Esophagus (tissue), 2 donors: Measurements from ENCODE around the gene TBL1XR1. TPM values are rescaled to one million over a fixed set of nuclear protein-coding genes. Genes with fewer than 3 reads are reported as not detected.

Experiments
- H3K27ac ChIP-seq, 2 donors: one replicate each; pipeline ENCODE4 v1.5.1; 2013; ENCODE audit warnings: low read depth in 2 of 2, mild to moderate bottlenecking in 2 of 2, inconsistent platforms in 1 of 2, low read length in 1 of 2, moderate library complexity in 1 of 2
- H3K27me3 ChIP-seq, 2 donors: one replicate each; pipeline ENCODE4 v1.6.1; 2013; ENCODE audit warnings: low read length in 2 of 2, control low read depth in 1 of 2, mild to moderate bottlenecking in 1 of 2; ENCODE audit not compliant: insufficient read depth in 2 of 2, control insufficient read depth in 1 of 2
- H3K36me3 ChIP-seq, 2 donors: one replicate each; pipeline ENCODE4 v1.6.1; 2013; ENCODE audit warnings: low read length in 1 of 2; ENCODE audit not compliant: control insufficient read depth in 2 of 2, insufficient read depth in 2 of 2
- H3K4me1 ChIP-seq, 2 donors: one replicate each; pipeline ENCODE4 v1.6.1; 2013; ENCODE audit warnings: low read length in 1 of 2; ENCODE audit not compliant: control insufficient read depth in 2 of 2, insufficient read depth in 2 of 2
- H3K4me3 ChIP-seq, 2 donors: one replicate each; pipeline ENCODE4 v1.5.1; 2013; ENCODE audit warnings: low read length in 2 of 2, mild to moderate bottlenecking in 2 of 2, low read depth in 1 of 2, moderate library complexity in 1 of 2
- H3K9me3 ChIP-seq, 2 donors: one replicate each; pipeline ENCODE4 v1.6.1; 2013; ENCODE audit warnings: mild to moderate bottlenecking in 2 of 2, low read depth in 1 of 2, low read length in 1 of 2, moderate library complexity in 1 of 2; ENCODE audit not compliant: control insufficient read depth in 2 of 2, insufficient read depth in 1 of 2
- WGBS, 2 donors: extraction: QIAGEN DNeasy Blood & Tissue Kit; methylation state at CpG; one replicate each; pipeline ENCODE4 v1.1.7; 2013; 5-methylcytosine and 5-hydroxymethylcytosine counted together
- polyA plus RNA-seq, 2 donors: library from polyadenylated mRNA; stranded (reverse); fragments of 200-250 nt; gene quantifications; one replicate each; pipeline ENCODE4 v1.2.3, GENCODE V29; 2013
- donor health status: healthy with polysubstance abuse.
- donor health status: Bipolar disorder and iron deficiency.

The TBL1XR1 gene
- polyA plus RNA-seq, 2 donors = 16.2 to 19.3 TPM

- Histone ChIP-seq H3K36me3 (no peaks in the 10 kb centered on the region), H3K27ac (no peak overlapping the region), H3K4me1 (no peaks in the 10 kb centered on the region), H3K9me3 (no peaks in the 10 kb centered on the region), H3K4me3 (no peak overlapping the region), H3K27me3 (no peaks in the 10 kb centered on the region)
- 97 to 98% methylated on average over 19 to 25 of the region's 25 CpGs for WGBS, 2 donors
Measured at GRCh38 chr3:177228601-177229190, 31.4 kb upstream of the TBL1XR1 start.

GRCh38 chr3:177224414-177224813 lies 27.1 kb upstream of the TBL1XR1 start:
- Histone ChIP-seq H3K36me3 (no peaks in the 10 kb centered on the region), H3K4me3 (no peak overlapping the region), H3K27ac (no peak overlapping the region), H3K27me3 (no peaks in the 10 kb centered on the region), H3K9me3 (no peaks in the 10 kb centered on the region), H3K4me1 (no peaks in the 10 kb centered on the region)

- H3K4me3 ChIP-seq = no peak overlapping the region
- H3K9me3 ChIP-seq = no peaks in the 10 kb centered on the region
- 91 to 96% methylated on average over 3 of the region's 3 CpGs for WGBS, 2 donors
- H3K27me3 ChIP-seq = no peaks in the 10 kb centered on the region
- H3K36me3 ChIP-seq = no peaks in the 10 kb centered on the region
- H3K4me1 ChIP-seq = no peaks in the 10 kb centered on the region
- H3K27ac ChIP-seq = no peak overlapping the region
Measured at GRCh38 chr3:177221744-177222143, 24.5 kb upstream of the TBL1XR1 start.

DNA sequence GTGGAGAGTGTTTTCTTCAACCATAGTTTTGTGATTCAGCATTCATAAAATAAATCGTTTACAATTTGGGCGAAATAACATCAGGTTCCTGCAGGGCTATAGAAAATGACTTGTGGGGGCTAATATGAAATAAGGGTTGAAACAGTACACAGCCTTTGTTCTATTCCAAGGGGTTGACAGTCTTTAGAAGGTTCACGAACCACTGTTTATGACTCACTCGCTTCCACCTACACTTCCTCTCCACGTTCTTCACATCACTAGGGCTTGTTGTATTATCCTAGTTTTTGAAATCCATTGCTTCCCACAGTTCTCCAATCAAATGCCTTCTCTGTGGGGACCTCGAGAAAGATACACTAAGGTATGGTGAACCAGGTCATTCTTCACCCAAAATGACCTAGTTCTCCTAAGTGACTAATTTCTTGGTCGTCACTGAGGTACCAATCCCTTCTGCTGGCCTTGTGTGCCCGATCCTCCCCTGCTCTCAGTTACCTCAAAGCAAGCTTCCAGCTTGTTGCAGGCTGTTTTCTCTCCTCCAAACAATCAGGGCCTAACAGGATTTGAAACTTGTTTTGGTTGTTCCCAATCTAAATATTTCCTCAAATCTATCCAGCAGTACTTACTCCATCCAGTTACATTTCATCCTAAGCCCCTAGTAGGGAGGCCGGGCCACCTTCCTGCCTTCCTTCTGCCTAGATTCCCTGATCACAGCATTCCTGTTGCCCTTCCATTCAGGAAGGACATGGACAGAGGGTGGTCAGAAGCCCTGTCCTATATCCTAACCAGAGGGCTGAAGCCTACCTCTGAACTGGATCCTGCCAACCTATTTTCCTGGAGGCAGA lies 23.1 kb upstream of the TBL1XR1 start:
- Histone ChIP-seq H3K9me3 (no peaks in the 10 kb centered on the region), H3K4me3 (no peak overlapping the region), H3K36me3 (no peaks in the 10 kb centered on the region), H3K27ac (no peak overlapping the region), H3K4me1 (no peaks in the 10 kb centered on the region), H3K27me3 (no peaks in the 10 kb centered on the region)
- 81 to 82% methylated on average over 9 of the region's 9 CpGs for WGBS, 2 donors

DNA sequence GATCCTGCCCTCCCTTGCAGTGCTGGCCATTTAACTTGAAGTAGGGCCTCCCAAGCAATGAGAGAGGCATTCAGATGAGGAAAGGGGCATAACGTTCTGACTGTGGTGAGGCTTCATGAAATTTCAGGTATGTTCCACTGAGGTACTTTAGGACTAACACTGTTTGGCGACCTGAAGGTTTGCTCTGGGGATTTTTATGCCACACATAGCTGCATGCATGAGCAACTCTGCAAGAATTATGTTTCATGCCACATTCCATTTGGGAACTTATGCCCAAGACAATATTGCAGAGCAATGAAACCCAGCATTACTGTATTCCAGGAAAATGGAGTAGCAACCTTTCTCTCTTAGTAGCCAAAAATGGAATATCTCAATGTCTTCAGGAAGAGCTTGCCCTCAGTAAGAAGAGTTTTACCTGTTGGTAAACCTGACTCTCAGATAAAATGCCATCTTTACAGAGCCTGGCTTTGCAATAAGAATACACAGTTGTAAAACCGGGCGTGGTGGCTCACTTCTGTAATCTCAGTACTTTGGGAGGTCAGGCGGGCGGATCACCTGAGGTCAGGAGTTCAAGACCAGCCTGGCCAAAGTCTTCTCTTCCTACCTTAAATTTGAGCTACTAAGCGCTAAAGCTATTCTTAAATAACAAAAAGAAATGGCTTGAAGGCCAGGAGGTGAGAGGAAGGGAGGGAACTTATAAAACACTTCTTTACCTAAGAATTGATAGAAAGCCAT lies 16.7 kb upstream of the TBL1XR1 start:
- no peaks in the 10 kb centered on the region for H3K9me3 ChIP-seq
- no peak overlapping the region for H3K27ac ChIP-seq
- no peaks in the 10 kb centered on the region for H3K27me3 ChIP-seq
- WGBS, 2 donors = 71 to 77% methylated on average over 7 of the region's 7 CpGs
- no peak overlapping the region for H3K4me3 ChIP-seq
- no peaks in the 10 kb centered on the region for H3K36me3 ChIP-seq
- H3K4me1 ChIP-seq = peaks cover 0 to 3% of the 10 kb centered on the region in 2 donors

- H3K27ac ChIP-seq = no peak overlapping the region
- WGBS, 2 donors = 94 to 95% methylated on average over 8 of the region's 8 CpGs
- no peaks in the 10 kb centered on the region for H3K9me3 ChIP-seq
- no peaks in the 10 kb centered on the region for H3K36me3 ChIP-seq
- no peak overlapping the region for H3K4me3 ChIP-seq
- H3K27me3 ChIP-seq = no peaks in the 10 kb centered on the region
- H3K4me1 ChIP-seq = peaks cover 0 to 3% of the 10 kb centered on the region in 2 donors
Measured at GRCh38 chr3:177212756-177213155, 15.5 kb upstream of the TBL1XR1 start.

DNA sequence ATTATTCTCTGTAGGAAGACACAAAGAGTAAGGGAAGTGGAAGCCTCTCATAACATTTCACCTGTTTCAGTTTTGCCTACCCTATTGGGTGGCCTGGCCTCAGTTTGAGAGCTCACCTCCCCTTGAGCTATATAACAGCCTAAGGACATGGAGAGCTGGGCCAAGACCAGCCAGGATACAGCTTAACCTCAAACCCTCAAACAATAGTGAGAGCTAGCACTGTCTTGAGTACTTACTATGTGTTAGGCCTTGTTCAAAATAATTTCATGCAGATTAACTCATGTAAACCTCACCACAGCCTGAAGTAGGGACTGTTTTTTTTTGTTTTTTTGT lies 15.0 kb upstream of the TBL1XR1 start:
- Histone ChIP-seq H3K4me3 (no peak overlapping the region), H3K27me3 (no peaks in the 10 kb centered on the region), H3K27ac (no peak overlapping the region), H3K4me1 (peaks cover 0 to 3% of the 10 kb centered on the region in 2 donors), H3K36me3 (no peaks in the 10 kb centered on the region), H3K9me3 (no peaks in the 10 kb centered on the region)

- peaks cover 0 to 3% of the 10 kb centered on the region in 2 donors for H3K4me1 ChIP-seq
- no peaks in the 10 kb centered on the region for H3K36me3 ChIP-seq
- no peaks in the 10 kb centered on the region for H3K9me3 ChIP-seq
- no peak overlapping the region for H3K27ac ChIP-seq
- 74 to 84% methylated on average over 7 of the region's 7 CpGs for WGBS, 2 donors
- H3K27me3 ChIP-seq = no peaks in the 10 kb centered on the region
- no peak overlapping the region for H3K4me3 ChIP-seq
Measured at GRCh38 chr3:177211503-177212277, 14.4 kb upstream of the TBL1XR1 start.

DNA sequence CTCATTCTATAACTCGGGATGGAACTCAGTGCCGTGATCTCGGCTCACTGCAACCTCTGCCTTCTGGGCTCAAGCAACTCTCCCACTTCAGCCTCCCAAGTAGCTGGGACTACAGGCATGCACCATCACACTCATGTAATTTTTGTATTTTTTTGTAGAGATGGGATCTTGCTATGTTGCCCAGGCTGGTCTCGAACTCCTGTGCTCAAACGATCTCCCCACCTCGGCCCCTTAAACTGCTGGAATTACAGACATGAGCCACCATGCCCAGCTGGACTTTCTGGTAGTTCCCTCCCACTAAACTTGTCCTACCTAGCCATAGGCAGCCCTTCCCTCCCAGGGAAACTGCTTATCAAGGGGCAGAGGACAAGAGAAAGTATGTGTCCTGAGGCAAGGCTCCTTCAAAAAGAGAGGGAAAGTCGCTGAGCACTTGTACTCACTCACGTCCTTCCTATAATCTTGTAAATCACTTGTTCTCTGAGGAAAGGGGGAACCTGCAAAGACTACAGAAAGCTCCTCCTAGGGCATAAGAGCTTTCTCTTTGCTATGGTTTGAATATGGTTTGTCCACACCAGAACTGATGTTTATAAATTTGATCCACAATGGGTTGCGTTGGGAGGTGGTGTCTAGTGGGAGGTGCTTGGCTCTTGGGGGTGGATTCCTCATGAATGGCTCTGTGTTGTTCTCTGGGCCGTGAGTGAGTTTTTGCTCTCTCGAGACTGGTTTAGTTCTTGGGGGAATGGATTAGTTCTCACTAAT lies 13.6 kb upstream of the TBL1XR1 start:
- no peaks in the 10 kb centered on the region for H3K9me3 ChIP-seq
- H3K27ac ChIP-seq = no peak overlapping the region
- peaks cover 0 to 3% of the 10 kb centered on the region in 2 donors for H3K4me1 ChIP-seq
- WGBS, 2 donors = 87 to 90% methylated on average over 11 of the region's 11 CpGs
- no peak overlapping the region for H3K4me3 ChIP-seq
- H3K36me3 ChIP-seq = no peaks in the 10 kb centered on the region
- no peaks in the 10 kb centered on the region for H3K27me3 ChIP-seq
